ENCODE measurements around the gene RAC3. TPM values are rescaled to one million over a fixed set of nuclear protein-coding genes. Genes with fewer than 3 reads are reported as not detected.

The RAC3 gene
- total RNA-seq, 1 donor from 2014 or later: 46.0 TPM

- DNase-seq: no peak
- Mint-ChIP-seq H3K4me3 (ENCODE audit: unreplicated experiment) (no peak overlapping the region), H3K4me1 (ENCODE audit: low read depth, unreplicated experiment) (peaks cover 16% of the 10 kb centered on the region), H3K9me3 (ENCODE audit: unreplicated experiment) (peaks cover 5% of the 10 kb centered on the region), H3K27ac (ENCODE audit: unreplicated experiment) (no peak overlapping the region), H3K27me3 (ENCODE audit: unreplicated experiment) (peaks cover 2% of the 10 kb centered on the region), H3K36me3 (ENCODE audit: unreplicated experiment) (no peaks in the 10 kb centered on the region)
- TF ChIP-seq CTCF (IDR thresholded peaks at IDR 0.05; ENCODE audit: partially characterized antibody, unreplicated experiment): no peak
These were observed 35.2 kb upstream of the RAC3 start for GRCh38 chr17:81996232-81996756.

DNA sequence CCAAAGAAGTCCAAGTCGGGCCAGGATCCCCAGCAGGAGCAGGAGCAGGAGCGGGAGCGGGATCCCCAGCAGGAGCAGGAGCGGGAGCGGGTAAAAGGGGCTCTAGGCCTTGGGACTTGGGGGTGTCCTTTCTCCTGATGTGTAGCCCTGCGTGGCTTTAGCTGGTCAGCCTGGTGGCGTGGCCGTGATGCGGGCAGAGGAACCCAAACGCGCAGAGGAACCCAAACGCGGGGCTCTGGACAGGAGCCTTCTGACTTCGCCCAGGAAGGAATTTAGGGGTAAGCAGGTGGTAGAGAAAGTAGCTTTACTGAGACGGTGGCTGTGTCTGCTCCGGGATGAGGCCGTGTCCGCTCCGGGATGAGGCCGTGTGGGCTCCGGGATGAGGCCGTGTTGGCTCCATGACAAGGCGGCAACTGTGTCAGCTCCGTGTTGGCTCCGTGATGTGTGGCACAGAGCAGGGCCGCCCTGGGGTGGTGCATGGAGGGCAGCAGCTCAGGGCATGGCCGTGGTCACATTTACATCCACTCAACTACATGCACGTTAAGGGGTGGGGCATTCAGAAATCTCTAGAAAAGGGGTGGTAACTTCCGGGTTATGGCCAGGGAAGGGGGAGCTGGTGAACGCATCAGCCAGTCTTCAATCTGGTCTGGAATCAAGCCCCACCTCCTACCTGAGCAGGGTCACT is 34.6 kb upstream of the RAC3 start:
- H3K27ac Mint-ChIP-seq (ENCODE audit: unreplicated experiment): no peak overlapping the region
- no peak overlapping the region for H3K4me3 Mint-ChIP-seq (ENCODE audit: unreplicated experiment)
- no peaks in the 10 kb centered on the region for H3K36me3 Mint-ChIP-seq (ENCODE audit: unreplicated experiment)
- H3K4me1 Mint-ChIP-seq (ENCODE audit: low read depth, unreplicated experiment): peaks cover 17% of the 10 kb centered on the region
- H3K27me3 Mint-ChIP-seq (ENCODE audit: unreplicated experiment): peaks cover 2% of the 10 kb centered on the region
- peaks cover 5% of the 10 kb centered on the region for H3K9me3 Mint-ChIP-seq (ENCODE audit: unreplicated experiment)
- TF ChIP-seq CTCF (IDR thresholded peaks at IDR 0.05; ENCODE audit: partially characterized antibody, unreplicated experiment): no peak
- no peak for DNase-seq

- H3K27me3 Mint-ChIP-seq (ENCODE audit: unreplicated experiment): peaks cover 2% of the 10 kb centered on the region
- H3K36me3 Mint-ChIP-seq (ENCODE audit: unreplicated experiment): no peaks in the 10 kb centered on the region
- peaks cover 15% of the 10 kb centered on the region for H3K4me1 Mint-ChIP-seq (ENCODE audit: low read depth, unreplicated experiment)
- peaks cover 3% of the 10 kb centered on the region for H3K9me3 Mint-ChIP-seq (ENCODE audit: unreplicated experiment)
- TF ChIP-seq CTCF (IDR thresholded peaks at IDR 0.05; ENCODE audit: partially characterized antibody, unreplicated experiment): no peak
- DNase-seq: no peak
- H3K4me3 Mint-ChIP-seq (ENCODE audit: unreplicated experiment): no peak overlapping the region
- H3K27ac Mint-ChIP-seq (ENCODE audit: unreplicated experiment): no peak overlapping the region
These were observed 33.3 kb upstream of the RAC3 start for GRCh38 chr17:81998212-81998611.

- Mint-ChIP-seq H3K9me3 (ENCODE audit: unreplicated experiment) (no peaks in the 10 kb centered on the region), H3K27me3 (ENCODE audit: unreplicated experiment) (peaks cover 2% of the 10 kb centered on the region), H3K27ac (ENCODE audit: unreplicated experiment) (no peak overlapping the region), H3K4me3 (ENCODE audit: unreplicated experiment) (no peak overlapping the region), H3K4me1 (ENCODE audit: low read depth, unreplicated experiment) (peaks cover 10% of the 10 kb centered on the region), H3K36me3 (ENCODE audit: unreplicated experiment) (no peaks in the 10 kb centered on the region)
- DNase-seq: no peak
- no peak for TF ChIP-seq CTCF (IDR thresholded peaks at IDR 0.05; ENCODE audit: partially characterized antibody, unreplicated experiment)
These were observed 32.6 kb upstream of the RAC3 start for GRCh38 chr17:81998691-81999438.

- no peak overlapping the region for H3K27ac Mint-ChIP-seq (ENCODE audit: unreplicated experiment)
- no peaks in the 10 kb centered on the region for H3K36me3 Mint-ChIP-seq (ENCODE audit: unreplicated experiment)
- H3K27me3 Mint-ChIP-seq (ENCODE audit: unreplicated experiment): peaks cover 2% of the 10 kb centered on the region
- no peak overlapping the region for H3K4me3 Mint-ChIP-seq (ENCODE audit: unreplicated experiment)
- no peak for TF ChIP-seq CTCF (IDR thresholded peaks at IDR 0.05; ENCODE audit: partially characterized antibody, unreplicated experiment)
- no peak for DNase-seq
- H3K9me3 Mint-ChIP-seq (ENCODE audit: unreplicated experiment): no peaks in the 10 kb centered on the region
- H3K4me1 Mint-ChIP-seq (ENCODE audit: low read depth, unreplicated experiment): peaks cover 8% of the 10 kb centered on the region
These were observed 31.9 kb upstream of the RAC3 start for GRCh38 chr17:81999587-81999975.

Measured in glutamatergic neuron (in vitro differentiated cells).